Inferior parietal cortex (tissue), 1 donor: Measurements from ENCODE around the gene ADAMTS4.
A peak's percentile ranks its signal among the peaks of the same experiment; 100 is the strongest.

Experiments used
- DNase-seq: peaks from one replicate; pipeline ENCODE4 v3.0.0-alpha.2; 2016; ENCODE audit errors: extremely low spot score

Gene ADAMTS4

DNA sequence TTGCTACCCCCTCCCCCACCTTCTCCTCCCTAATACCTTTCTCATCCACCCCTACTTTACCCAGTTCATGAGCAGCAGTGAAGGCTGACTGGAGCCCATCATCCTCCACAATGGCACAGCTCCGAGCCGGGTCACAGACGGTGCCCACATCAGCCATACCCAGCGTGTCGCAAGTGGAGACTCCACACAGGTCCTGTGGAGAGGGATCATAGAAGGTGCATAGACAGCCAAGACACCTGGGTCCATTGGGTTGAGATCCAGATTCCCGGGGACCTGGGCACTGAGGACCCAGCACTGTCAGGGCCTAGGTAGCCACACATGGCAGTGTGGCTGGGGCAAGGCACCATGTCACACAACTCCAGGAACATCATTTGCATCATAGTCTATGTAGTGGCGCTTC lies 2.7 kb downstream of the ADAMTS4 start:
- DNase-seq, result no peak

DNA sequence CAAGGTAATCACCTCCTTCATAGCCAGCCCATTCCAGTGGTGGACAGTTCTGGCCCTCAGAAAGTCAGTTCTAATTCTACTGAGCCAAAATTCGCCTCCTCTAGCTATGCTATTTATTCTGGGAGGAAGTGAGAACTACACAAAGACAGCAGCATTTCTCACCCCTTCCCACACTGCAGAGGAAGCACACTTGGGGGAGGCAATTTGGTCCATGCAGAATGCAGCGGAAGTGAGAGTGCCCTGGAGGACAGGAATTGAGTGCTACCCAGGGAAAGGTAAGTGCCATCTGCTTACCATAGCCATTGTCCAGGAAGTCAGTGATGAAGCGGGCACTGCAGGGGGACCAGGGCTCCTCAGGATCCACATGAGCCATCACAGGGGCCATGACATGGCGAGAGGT lies 3.7 kb downstream of the ADAMTS4 start:
- DNase-seq, result no peak

DNA sequence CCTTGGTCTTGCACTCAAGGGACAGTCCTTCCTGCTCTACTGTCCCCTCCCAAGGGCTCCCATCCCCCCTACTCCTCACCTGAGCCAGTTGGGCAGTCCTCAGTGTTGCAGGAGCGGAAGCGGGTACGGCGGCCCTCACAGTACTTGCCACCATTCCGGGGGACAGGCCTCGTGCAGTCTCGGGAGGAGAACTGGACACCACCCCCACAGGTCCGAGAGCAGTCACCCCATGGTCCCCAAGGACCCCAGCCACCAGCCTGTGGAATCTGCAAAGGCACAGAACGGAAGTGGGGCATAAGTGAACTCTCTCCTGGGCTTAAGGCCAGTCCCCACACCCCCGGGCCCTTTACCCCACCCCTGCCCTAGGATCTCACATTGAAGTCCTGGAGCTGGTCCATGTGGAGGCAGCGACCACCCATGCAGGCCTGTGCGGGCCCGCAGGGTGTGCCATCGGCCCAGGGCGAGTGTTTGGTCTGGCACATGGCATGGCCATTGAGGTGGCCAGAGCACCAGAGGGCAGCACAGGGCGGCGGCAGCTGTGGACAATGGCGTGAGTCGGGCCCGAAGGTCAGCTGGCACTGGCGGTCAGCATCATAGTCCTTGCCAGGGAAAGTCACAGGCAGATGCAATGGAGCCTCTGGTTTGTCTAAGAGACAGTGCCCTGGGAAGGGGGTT lies 5.2 kb downstream of the ADAMTS4 start:
- peak; percentile 75 for DNase-seq

DNA sequence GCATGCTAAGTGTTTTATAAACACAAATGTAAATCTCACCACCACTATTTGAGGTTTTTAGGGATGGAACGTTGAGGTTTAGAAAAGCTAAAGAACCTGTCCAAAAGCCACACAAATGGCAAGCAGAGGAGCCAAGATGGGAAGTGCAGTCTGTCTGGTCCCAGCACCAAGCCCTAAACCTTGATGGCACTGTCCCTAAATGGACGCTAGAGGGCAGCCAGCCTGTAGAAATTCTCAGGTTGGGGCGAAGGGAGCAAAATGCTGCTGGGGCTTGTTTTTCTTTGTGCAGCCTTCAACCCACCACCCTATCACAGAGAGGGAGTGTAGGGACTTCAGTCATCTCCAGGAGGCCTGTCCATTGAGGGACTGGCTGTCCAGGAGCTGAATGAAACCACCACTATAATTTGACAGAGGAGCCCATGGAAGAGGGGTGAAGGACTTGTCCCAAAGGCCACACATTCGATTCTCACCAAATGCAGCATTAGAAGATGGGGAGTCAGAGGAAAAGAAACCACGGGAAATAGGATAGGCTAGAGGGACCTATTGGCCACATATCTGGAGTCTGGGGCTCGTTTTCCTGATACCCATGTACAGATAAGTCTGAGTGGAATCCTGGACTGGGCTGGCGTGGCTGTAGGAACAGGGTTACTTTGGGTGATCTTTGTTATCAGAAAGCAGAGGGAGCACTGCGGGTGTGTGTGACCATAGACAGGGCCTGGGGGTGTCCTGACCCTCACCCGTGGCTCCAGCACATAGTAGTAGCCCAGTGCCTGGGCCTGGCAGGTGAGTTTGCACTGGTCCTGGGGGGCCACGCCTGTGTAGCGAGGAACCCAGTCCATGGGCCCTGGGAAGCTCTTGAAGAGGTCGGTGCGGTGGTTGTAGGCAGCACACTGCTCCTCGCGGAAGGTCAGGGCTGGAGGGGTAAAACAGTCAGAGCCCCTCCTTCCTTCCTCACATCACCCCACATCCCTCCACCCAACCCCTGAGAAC lies 6.1 kb downstream of the ADAMTS4 start:
- peak; percentile 89 for DNase-seq

DNA sequence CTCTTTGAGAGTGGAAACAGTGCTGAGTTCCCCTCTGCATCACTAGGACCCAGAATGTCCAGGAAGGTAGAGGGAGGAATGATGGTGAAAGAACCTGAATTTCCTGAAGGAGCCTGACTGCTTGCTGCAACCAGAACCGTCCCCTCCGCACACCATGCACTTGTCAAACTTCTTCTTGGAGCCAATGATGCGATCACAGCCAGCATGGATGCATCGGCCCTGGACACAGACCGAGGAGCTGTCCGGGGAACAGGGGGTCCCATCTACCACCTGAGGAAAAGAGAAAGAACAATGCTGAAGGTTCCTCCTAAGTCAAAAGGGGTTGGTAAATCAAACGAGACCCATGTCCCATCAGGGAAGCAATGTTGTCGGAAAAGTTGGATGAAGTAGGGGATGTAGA lies 6.9 kb downstream of the ADAMTS4 start:
- no peak for DNase-seq

DNA sequence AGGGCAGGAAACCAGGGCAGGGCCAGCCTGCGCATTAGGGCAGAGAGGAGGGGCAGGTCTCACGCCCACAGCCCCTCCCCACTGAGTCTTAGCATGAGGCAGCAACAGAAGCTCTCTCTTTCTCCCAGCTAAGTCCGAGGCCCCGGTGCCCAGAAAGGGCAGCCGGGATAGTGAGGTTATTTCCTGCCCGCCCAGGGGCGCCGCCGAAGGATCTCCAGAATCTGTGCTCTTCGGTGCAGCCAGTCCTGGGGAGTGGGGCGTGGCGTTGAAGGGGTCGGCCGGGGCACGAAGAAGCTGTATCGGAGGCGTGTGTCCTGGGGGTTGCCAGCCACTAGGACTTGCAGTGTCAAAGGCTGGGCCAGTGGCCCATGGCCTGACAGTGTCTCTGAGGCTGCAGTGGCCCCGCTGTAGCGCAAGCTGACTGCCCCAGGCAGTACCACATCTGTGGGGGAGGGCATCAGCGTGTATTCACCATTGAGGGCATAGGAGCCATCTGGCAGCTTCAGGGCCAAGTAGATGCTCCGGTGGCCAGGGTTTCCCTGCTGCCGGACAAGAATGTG lies 7.8 kb downstream of the ADAMTS4 start:
- DNase-seq, result no peak

DNA sequence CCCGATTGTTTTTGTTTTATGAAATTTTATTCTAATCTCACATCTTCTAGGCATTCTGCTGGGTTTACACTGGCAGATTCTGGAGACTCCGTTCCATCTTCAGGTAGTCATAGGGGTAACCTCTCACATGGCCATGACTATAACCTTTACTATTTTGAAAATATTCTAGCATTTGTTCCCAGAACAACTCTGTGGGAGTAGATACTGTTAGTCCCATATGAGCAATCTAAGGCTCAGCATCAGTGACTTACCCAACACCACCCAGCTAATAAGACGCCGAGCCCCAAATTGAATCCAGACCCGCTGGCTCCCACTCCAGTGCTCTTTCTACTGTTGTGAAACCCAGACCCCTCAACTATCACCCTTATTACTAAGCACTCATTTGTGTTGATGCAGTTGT lies 9.8 kb downstream of the ADAMTS4 start:
- DNase-seq, result no peak

DNA sequence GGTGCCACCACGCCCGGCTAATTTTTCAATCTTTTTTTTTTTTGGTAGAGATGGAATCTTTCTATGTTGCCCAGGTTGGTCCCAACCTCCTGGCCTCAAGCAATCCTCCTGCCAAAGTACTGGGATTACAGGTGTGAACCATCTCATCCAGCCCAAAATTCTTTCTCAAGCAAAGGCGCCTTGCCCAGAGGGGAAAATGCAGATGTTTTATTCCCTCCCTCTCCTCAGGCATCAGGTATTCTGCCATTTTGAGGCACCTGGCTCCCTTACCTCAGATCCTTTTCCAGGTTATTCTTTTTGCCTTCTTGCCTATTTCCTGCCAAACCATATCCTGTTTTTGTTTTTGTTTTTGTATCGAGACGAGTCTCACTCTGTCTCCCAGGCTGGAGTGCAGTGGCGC lies 10.5 kb downstream of the ADAMTS4 start:
- DNase-seq, result no peak

DNA sequence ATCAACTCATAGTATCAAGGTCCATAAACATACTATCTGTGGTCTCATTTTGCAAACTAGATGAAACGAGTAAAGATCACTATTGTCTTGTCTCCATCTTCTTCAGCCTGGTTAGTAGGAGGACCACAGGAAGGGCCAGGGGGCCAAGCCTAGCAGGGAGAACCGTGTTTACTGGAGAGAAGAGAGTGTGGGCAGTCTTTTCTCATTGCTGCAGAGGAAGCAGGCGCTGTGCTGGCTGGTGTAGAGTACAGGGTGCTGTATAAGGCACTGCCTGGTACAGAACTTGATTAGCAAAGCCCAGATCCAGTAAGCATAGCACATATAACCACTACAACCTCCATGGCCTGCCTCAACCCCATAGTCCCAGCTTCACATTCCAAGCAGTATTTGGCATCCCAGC lies 11.5 kb downstream of the ADAMTS4 start:
- no peak for DNase-seq

DNA sequence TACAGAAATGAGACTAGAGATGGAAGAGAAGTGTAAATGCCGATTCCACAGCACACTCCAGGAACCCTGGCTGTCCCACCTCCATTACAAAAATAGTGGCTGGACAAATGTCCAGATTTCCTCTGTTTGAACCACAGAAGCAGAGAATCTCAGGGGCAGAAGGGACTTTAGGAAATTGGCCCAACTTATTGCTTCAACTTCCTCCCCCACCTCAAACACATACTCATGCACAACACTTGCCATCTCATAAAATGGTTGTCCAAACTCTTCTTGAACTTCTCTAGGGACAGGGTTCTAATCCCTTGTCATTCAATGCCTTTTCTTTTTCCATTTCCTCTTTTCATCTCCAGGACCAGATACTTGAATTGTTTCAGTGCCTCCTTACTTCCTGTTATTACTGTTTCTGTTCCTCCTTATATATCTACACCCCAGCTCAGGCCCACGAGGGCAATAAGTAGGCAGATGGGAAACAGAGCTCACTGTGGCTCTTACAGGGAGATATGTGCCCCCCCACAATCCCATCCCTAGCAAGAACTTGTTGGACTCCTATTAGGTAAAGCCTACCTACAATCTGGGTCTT lies 13.0 kb downstream of the ADAMTS4 start:
- DNase-seq, result no peak

DNA sequence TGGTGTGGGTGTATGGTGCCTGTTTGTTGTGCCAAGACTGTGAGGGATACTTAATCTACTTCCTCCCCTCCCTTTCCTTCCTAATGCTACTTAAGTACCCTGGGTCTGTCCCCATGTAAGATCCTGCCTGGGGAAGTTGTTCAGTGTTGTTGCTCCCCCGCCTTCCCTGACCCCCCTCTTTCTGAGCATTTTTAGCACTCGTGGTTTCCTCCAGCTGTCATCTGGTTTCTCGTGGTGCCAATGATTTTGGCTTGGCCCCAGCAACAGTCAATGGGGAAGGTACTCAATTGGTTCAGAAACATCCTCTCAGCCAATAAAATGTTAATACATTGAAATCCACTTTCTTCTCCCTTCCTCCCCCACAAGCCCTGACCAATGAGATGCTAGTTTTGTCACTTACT lies 13.6 kb downstream of the ADAMTS4 start:
- DNase-seq, result peak; percentile 63

DNA sequence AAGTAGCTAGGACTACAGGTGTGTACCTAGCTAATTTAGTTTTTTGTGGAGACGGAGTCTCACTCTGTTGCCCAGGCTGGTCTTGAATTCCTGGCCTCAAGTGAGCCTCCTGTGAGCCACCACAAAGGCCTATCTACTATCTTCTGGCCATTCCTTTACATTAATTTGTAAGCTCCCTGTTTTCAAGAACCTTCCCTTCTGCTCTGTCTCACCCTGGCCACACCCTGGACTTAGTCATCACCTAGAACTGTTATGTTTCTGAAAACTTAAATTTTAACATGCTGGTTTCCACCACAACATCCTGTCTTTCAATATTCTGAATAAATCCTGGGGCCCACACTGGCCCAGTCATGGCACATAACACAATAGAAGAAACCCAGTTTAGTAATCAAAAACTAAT lies 16.6 kb downstream of the ADAMTS4 start:
- no peak for DNase-seq

DNA sequence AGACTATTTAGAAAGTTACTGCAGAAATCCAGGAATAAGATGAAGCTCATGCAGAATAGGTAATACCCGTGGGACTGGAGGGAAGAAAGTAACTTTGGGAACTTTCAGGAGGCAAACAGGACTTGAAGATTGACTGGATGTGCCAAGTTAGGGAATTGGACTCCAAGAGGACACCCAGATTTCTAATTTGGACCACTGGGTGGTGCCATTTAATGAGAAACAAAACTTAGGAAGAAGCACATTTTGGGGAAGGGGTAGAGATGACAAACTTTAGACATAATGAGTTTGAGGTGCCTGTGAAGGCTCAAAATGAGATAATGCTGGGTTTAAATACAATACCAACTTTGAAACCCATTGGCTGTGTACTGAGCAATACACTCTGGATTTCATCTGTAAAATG lies 18.2 kb downstream of the ADAMTS4 start:
- no peak for DNase-seq

DNA sequence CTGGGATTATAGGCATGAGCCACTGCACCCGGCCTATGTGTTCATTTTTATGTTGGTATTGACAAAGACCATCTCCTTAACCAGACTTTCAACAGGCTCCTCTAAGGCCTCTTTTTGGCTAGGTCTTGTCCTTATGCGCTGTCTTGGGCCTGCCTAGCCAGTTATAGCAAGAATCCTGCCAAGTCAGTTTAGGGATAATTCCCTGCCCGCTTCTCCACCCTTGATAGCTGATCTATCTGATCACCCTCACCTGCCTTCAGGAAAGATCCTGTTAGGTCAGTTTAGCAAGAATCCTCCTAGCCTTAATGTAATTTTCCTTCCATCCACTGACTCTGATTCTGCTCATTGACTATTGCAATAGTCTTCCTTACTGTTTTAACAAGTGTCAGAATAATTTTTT lies 19.2 kb downstream of the ADAMTS4 start:
- no peak for DNase-seq

DNA sequence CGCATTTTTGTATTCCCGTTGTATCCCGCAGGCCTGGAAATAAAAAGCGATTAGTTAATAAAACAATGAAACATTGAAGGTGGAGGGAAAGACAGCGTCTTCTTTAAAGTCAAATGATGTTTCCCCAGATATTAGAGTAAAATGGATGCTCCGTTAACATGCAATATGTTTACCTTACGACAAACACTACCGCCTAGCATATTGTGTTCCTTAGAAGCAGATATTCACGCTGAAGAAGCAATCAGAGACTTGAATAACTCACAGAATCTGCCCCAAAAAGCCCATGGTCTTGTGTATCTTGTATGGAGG lies 21.0 kb downstream of the ADAMTS4 start:
- DNase-seq, result no peak

DNA sequence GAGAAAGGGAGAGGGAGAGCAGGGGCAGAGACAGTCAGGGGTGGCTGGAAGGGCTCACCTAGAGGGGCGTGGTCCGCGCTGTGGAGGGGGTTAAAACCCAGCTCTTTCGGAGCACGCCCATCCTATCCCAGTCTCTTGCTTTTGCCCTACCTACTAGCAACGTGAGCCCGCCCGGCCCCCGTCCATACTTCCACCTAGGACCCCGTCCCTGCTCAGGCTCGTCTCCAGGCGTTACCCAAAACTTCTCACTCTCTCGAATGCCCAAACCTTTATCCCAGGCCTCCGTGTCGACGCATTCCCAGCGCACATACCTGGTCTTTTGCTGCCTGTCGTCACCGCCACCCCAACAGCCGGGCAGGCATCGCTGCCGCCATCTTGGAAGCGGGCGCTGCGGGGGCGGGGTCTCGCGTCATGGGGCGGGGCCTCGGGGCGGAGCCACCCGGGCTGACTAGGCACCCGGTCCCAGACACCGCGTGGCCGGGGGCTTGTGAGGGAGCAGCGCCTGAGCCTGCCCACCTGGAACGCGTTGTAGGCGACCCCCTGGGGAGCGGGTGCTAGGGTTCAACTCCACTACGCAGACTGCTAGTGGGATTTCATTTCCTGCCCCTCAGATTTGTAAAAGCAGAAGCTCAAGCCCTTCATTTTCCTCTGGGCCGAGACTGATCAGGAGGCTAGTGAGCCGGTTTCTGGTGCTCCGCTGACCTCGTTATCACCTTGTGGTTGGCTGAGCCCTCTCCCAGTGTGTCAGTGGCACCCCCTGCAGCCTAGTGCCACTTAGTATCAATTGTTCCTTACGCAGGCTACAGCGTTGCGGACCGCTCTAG lies 21.5 kb downstream of the ADAMTS4 start, which contains the start of gene B4GALT3:
Gene B4GALT3 (minus strand): TSS at position 396 of the 824 bp plus-strand sequence. CDS start 1,447 bp downstream, outside the sequence.
- peak; percentile 82 for DNase-seq

DNA sequence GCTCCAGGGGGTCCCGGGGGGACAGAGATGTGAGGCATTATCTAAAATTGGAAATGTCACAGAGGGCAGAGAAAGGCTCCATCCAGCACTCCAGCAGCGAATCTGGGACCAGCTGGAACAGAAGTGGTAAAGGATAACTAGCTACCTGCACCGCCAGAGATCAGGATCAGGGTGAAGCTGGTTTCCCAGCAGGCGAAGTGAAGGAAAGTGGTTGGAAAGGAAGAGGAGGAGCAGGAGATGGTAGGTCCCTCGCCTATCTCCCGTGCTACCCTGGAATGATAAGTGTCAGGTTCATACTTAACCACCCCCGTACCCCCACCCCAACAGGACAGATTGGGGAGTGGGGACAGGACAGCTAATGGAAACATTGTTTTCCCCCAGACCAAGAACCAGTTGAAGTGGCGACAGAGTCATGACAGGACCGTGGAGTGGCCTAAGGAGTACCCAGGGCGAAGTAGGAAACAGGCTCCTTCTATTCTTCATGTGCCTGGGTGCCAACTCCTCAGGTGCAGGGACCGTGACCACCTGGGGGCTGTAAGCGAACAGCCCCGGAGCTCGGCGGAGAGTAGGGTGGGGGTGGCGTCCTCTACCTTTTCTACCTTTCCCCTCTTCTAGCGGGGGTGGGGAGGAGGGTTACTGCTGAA lies 22.3 kb downstream of the ADAMTS4 start:
- DNase-seq, result no peak

DNA sequence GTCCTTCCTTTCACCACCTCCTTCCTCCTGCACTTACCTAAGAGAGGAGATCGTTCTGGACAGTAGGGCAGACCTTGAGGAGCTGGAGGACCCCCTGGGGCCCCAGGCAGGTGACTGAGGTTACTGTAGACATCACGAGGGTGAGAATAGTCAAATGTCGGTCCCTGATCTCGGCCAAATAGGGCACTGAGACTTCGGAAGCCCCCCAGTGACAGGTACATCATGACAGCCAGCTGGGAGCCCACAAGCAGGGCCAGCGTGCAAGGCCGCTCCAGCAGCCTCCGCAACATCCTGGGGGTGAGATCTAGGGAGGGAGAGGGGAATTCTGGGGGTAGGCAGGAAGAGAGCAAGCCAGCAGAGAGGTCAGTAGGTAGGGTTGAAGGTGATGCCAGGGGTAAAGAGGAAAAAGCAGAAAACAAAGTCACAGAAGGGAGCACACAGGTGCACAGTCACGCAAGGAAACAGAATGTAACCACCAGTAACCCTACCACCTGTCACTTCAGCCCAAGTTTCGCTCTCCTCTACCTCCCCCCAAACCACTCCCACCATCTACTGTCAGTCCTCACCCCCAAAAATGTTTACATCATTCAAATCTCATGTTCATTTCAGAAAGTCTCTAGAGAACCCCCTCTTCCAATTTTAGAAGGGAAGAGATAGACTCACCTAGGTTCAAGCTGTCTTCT lies 22.9 kb downstream of the ADAMTS4 start:
- no peak for DNase-seq

DNA sequence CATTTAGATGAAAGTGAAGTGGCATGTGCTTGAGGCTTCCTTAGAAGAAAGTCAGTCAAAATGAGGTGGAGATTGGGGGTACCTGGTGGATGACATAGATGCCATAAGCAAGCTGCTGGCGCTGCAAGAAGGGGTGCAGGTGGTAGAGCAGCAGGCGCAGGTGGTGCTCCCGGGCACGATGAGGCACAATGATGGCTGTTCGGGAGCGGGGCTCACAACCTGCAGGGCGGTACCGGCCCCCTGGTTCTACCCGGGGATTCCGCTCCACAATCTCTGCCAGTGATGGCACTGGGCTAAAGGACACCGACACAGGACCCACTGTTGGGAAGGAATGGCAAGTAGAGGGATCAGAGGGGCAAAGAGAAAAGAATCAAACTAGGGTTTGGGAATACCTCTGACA lies 23.9 kb downstream of the ADAMTS4 start:
- no peak for DNase-seq

DNA sequence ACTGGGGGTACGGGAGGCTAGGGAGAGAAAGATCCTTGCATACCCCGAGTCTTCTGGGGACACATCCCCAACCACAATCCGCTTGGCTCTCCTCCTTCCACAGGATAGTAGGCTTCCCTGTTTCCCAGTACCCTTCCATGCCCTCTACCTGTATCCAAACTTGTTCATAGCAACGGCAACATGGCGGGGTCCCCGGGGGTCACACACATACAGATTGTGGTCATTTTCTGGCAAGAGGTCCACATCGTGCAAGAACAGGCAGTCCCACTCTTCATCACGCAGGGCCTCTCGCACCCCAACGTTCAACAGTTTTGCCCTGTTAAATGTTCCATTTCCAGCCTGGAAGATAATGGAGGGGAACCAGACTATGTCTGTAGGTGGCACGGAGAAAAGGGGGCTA lies 25.1 kb downstream of the ADAMTS4 start:
- no peak for DNase-seq
